T-helper 17 cell (primary cell): ENCODE results near the gene TOP2A. TPM values are rescaled to one million over a fixed set of nuclear protein-coding genes. Genes with fewer than 3 reads are reported as not detected.

ENCODE experiments used
- ATAC-seq: fragments of 150-1000 bp; cut with Tn5 transposase; 2 replicates; pipeline ENCODE4 v1.10.0; 2021; ENCODE audit warnings: mild to moderate bottlenecking, moderate library complexity
- DNase-seq, 3 donors: peaks; one replicate each; pipeline versions ENCODE4 v3.0.0 to v3.0.0-alpha.2; 2020 to 2021
- H3K9me3 ChIP-seq: one replicate; pipeline ENCODE4 v1.7.0; 2013; ENCODE audit warnings: low read length, mild to moderate bottlenecking; ENCODE audit not compliant: control insufficient read depth, poor library complexity, severe bottlenecking
- H3K27ac Mint-ChIP-seq: one replicate; pipeline ENCODE4 v1.8.0; 2022; ENCODE audit warnings: mild to moderate bottlenecking, moderate library complexity, mixed read lengths
- H3K27me3 Mint-ChIP-seq: one replicate; pipeline ENCODE4 v1.8.0; 2022; ENCODE audit warnings: mixed read lengths
- H3K36me3 Mint-ChIP-seq: one replicate; pipeline ENCODE4 v1.8.0; 2022; ENCODE audit warnings: low read depth, mixed read lengths
- H3K4me1 Mint-ChIP-seq: one replicate; pipeline ENCODE4 v1.8.0; 2022; ENCODE audit warnings: mild to moderate bottlenecking, mixed read lengths
- H3K4me3 Mint-ChIP-seq: one replicate; pipeline ENCODE4 v1.8.0; 2022; ENCODE audit warnings: mild to moderate bottlenecking, moderate library complexity, mixed read lengths
- total RNA-seq, 4 donors: library from RNA in 2 of 4; stranded (reverse) in 2 of 4; gene quantifications; one replicate each; pipeline ENCODE4 v1.2.3 and lab custom pipeline; 2022 to 2026

TOP2A gene
- total RNA-seq, 2 donors from 2014 or later: 4.1 to 6.4 TPM

- ATAC-seq (no peak), DNase-seq (no peak)
- H3K4me1 Mint-ChIP-seq: peaks cover 11% of the 10 kb centered on the region
- peaks cover 5% of the 10 kb centered on the region for H3K36me3 Mint-ChIP-seq
- no peaks in the 10 kb centered on the region for H3K9me3 ChIP-seq
- H3K4me3 Mint-ChIP-seq: no peak overlapping the region
- no peaks in the 10 kb centered on the region for H3K27me3 Mint-ChIP-seq
- no peak overlapping the region for H3K27ac Mint-ChIP-seq
Measured at GRCh38 chr17:40457964-40458791, 40.5 kb upstream of the TOP2A start.

GRCh38 chr17:40457369-40457768 lies 39.7 kb upstream of the TOP2A start:
- Mint-ChIP-seq H3K4me3 (no peak overlapping the region), H3K27me3 (no peaks in the 10 kb centered on the region), H3K4me1 (peaks cover 11% of the 10 kb centered on the region), H3K36me3 (peaks cover 5% of the 10 kb centered on the region), H3K27ac (no peak overlapping the region)
- DNase-seq (no peak), ATAC-seq (no peak)
- no peaks in the 10 kb centered on the region for H3K9me3 ChIP-seq

GRCh38 chr17:40456396-40456951 lies 38.8 kb upstream of the TOP2A start:
- Mint-ChIP-seq H3K4me3 (no peak overlapping the region), H3K27me3 (no peaks in the 10 kb centered on the region), H3K36me3 (peaks cover 5% of the 10 kb centered on the region), H3K27ac (no peak overlapping the region), H3K4me1 (peaks cover 11% of the 10 kb centered on the region)
- no peak for ATAC-seq
- H3K9me3 ChIP-seq: no peaks in the 10 kb centered on the region
- no peak for DNase-seq

- Mint-ChIP-seq H3K4me3 (no peak overlapping the region), H3K36me3 (peaks cover 5% of the 10 kb centered on the region), H3K27ac (no peak overlapping the region), H3K27me3 (no peaks in the 10 kb centered on the region), H3K4me1 (peaks cover 13% of the 10 kb centered on the region)
- no peak for ATAC-seq
- DNase-seq: no peak
- no peaks in the 10 kb centered on the region for H3K9me3 ChIP-seq
Measured at GRCh38 chr17:40454613-40454995, 36.9 kb upstream of the TOP2A start.

- Mint-ChIP-seq H3K4me1 (peaks cover 11% of the 10 kb centered on the region), H3K4me3 (no peak overlapping the region), H3K27me3 (no peaks in the 10 kb centered on the region), H3K36me3 (peaks cover 5% of the 10 kb centered on the region), H3K27ac (no peak overlapping the region)
- ATAC-seq: no peak
- no peaks in the 10 kb centered on the region for H3K9me3 ChIP-seq
- DNase-seq: no peak
Measured at GRCh38 chr17:40453881-40454612, 36.4 kb upstream of the TOP2A start.

- H3K4me1 Mint-ChIP-seq: peaks cover 17% of the 10 kb centered on the region
- H3K27ac Mint-ChIP-seq: no peak overlapping the region
- peaks cover 5% of the 10 kb centered on the region for H3K36me3 Mint-ChIP-seq
- no peaks in the 10 kb centered on the region for H3K9me3 ChIP-seq
- no peak overlapping the region for H3K4me3 Mint-ChIP-seq
- no peaks in the 10 kb centered on the region for H3K27me3 Mint-ChIP-seq
- no peak for DNase-seq
- ATAC-seq: no peak
Measured at GRCh38 chr17:40452921-40453378, 35.3 kb upstream of the TOP2A start.

GRCh38 chr17:40452216-40452787 lies 34.6 kb upstream of the TOP2A start:
- H3K27ac Mint-ChIP-seq: no peak overlapping the region
- DNase-seq: no peak
- H3K27me3 Mint-ChIP-seq: no peaks in the 10 kb centered on the region
- no peak overlapping the region for H3K4me3 Mint-ChIP-seq
- peaks cover 5% of the 10 kb centered on the region for H3K36me3 Mint-ChIP-seq
- peaks cover 22% of the 10 kb centered on the region for H3K4me1 Mint-ChIP-seq
- no peaks in the 10 kb centered on the region for H3K9me3 ChIP-seq
- no peak for ATAC-seq

GRCh38 chr17:40451420-40451819 lies 33.7 kb upstream of the TOP2A start:
- Mint-ChIP-seq H3K4me1 (peaks cover 25% of the 10 kb centered on the region), H3K27me3 (no peaks in the 10 kb centered on the region), H3K27ac (no peak overlapping the region), H3K4me3 (no peak overlapping the region), H3K36me3 (peaks cover 5% of the 10 kb centered on the region)
- no peaks in the 10 kb centered on the region for H3K9me3 ChIP-seq
- DNase-seq (no peak), ATAC-seq (no peak)

GRCh38 chr17:40450175-40450574 lies 32.5 kb upstream of the TOP2A start:
- peaks cover 2% of the 10 kb centered on the region for H3K36me3 Mint-ChIP-seq
- H3K4me3 Mint-ChIP-seq: no peak overlapping the region
- ATAC-seq (no peak), DNase-seq (no peak)
- no peak overlapping the region for H3K27ac Mint-ChIP-seq
- H3K27me3 Mint-ChIP-seq: no peaks in the 10 kb centered on the region
- no peaks in the 10 kb centered on the region for H3K9me3 ChIP-seq
- peaks cover 26% of the 10 kb centered on the region for H3K4me1 Mint-ChIP-seq

- Mint-ChIP-seq H3K27me3 (no peaks in the 10 kb centered on the region), H3K4me1 (peaks cover 41% of the 10 kb centered on the region), H3K4me3 (peak overlapping the region; percentile 31), H3K36me3 (peaks cover 4% of the 10 kb centered on the region), H3K27ac (peak overlapping the region; percentile 65)
- no peaks in the 10 kb centered on the region for H3K9me3 ChIP-seq
- DNase-seq: no peak
- ATAC-seq: no peak
Measured at GRCh38 chr17:40448639-40449261, 31.1 kb upstream of the TOP2A start.

GRCh38 chr17:40448213-40448638 lies 30.5 kb upstream of the TOP2A start:
- no peak for DNase-seq
- no peaks in the 10 kb centered on the region for H3K27me3 Mint-ChIP-seq
- peaks cover 39% of the 10 kb centered on the region for H3K4me1 Mint-ChIP-seq
- peak overlapping the region; percentile 65 for H3K27ac Mint-ChIP-seq
- peaks cover 4% of the 10 kb centered on the region for H3K36me3 Mint-ChIP-seq
- peak overlapping the region; percentile 31 for H3K4me3 Mint-ChIP-seq
- no peaks in the 10 kb centered on the region for H3K9me3 ChIP-seq
- no peak for ATAC-seq

- Mint-ChIP-seq H3K36me3 (peaks cover 4% of the 10 kb centered on the region), H3K4me1 (peaks cover 39% of the 10 kb centered on the region)
Measured at GRCh38 chr17:40447806-40448205, 30.1 kb upstream of the TOP2A start.

More at GRCh38 chr17:40447806-40448205, 30.1 kb upstream of the TOP2A start:
- no peak for ATAC-seq
- no peaks in the 10 kb centered on the region for H3K27me3 Mint-ChIP-seq
- no peaks in the 10 kb centered on the region for H3K9me3 ChIP-seq
- peak overlapping the region; percentile 70 for H3K4me3 Mint-ChIP-seq
- no peak overlapping the region for H3K27ac Mint-ChIP-seq
- DNase-seq: no peak
